Neural cell (in vitro differentiated cells): ENCODE data around the gene REPS1. TPM values are rescaled to one million over a fixed set of nuclear protein-coding genes. Genes with fewer than 3 reads are reported as not detected.

ENCODE experiments used
- H2AFZ ChIP-seq: fragments of 200-600, 300-800 bp; sonication (generic), shearing (Covaris generic); 2 replicates; pipeline ENCODE4 v1.6.0; 2014; ENCODE audit warnings: low read depth, mild to moderate bottlenecking, antibody characterized with exemption, low read length, moderate library complexity
- H3F3A ChIP-seq: fragments of 200-600 bp; shearing (Covaris generic); 2 replicates; pipeline ENCODE4 v1.6.1; 2016; ENCODE audit warnings: mild to moderate bottlenecking, moderate library complexity, mixed read lengths, antibody characterized with exemption, low read length; ENCODE audit not compliant: insufficient read depth, poor library complexity, severe bottlenecking
- H3K27ac ChIP-seq: fragments of 200-600, 300-800 bp; sonication (generic), shearing (Covaris generic); 2 replicates; pipeline ENCODE4 v1.5.1; 2014; ENCODE audit warnings: mild to moderate bottlenecking, low read length, moderate library complexity
- H3K27me3 ChIP-seq: fragments of 300-800, 200-600 bp; sonication (generic), shearing (Covaris generic); 2 replicates; pipeline ENCODE4 v1.6.0; 2014; ENCODE audit warnings: mild to moderate bottlenecking, low read depth, low read length, moderate library complexity; ENCODE audit not compliant: insufficient read depth
- H3K36me3 ChIP-seq: fragments of 300-800, 200-600 bp; sonication (generic), shearing (Covaris generic); 2 replicates; pipeline ENCODE4 v1.5.1; 2014; ENCODE audit warnings: mild to moderate bottlenecking, antibody characterized with exemption, low read length, moderate library complexity; ENCODE audit not compliant: insufficient read depth
- H3K4me2 ChIP-seq: fragments of 300-800, 200-600 bp; sonication (generic), shearing (Covaris generic); 2 replicates; pipeline ENCODE4 v1.6.0; 2014; ENCODE audit warnings: mild to moderate bottlenecking, low read length
- H3K4me3 ChIP-seq: fragments of 300-800, 200-600 bp; sonication (generic), shearing (Covaris generic); 2 replicates; pipeline ENCODE4 v1.5.1; 2014; ENCODE audit warnings: mild to moderate bottlenecking, low read length, moderate library complexity
- H3K79me2 ChIP-seq: fragments of 200-600 bp; shearing (Covaris generic); replicated peaks from 2 replicates; pipeline ENCODE4 v1.6.0; 2014; ENCODE audit warnings: mild to moderate bottlenecking, low read length, moderate library complexity; ENCODE audit not compliant: insufficient read depth
- H3K9ac ChIP-seq: fragments of 300-800, 200-600 bp; sonication (generic), shearing (Covaris generic); 2 replicates; pipeline ENCODE4 v1.6.1; 2016; ENCODE audit warnings: mild to moderate bottlenecking, low read length, mixed read lengths
- H3K9me2 ChIP-seq: fragments of 200-600 bp; shearing (Covaris generic); 2 replicates; pipeline ENCODE4 v1.6.1; 2016; ENCODE audit warnings: mild to moderate bottlenecking, low read length, mixed read lengths; ENCODE audit not compliant: insufficient read depth
- H3K9me3 ChIP-seq: fragments of 200-600, 300-800 bp; sonication (generic), shearing (Covaris generic); 2 replicates; pipeline ENCODE4 v1.6.1; 2016; ENCODE audit warnings: mild to moderate bottlenecking, mixed run types, low read length, moderate library complexity, mixed read lengths
- H4K20me1 ChIP-seq: fragments of 200-600 bp; shearing (Covaris generic); 2 replicates; pipeline ENCODE4 v1.6.1; 2016; ENCODE audit warnings: mild to moderate bottlenecking, mixed run types; ENCODE audit not compliant: insufficient read depth
- EP300 ChIP-seq: fragments of 450-650 bp; conservative IDR thresholded peaks from 2 replicates; pipeline ENCODE4 v1.6.1; 2014; ENCODE audit warnings: antibody characterized with exemption, mild to moderate bottlenecking, moderate library complexity; ENCODE audit not compliant: poor library complexity, severe bottlenecking
- EZH2 ChIP-seq: fragments of 200-600, 300-800 bp; shearing (Covaris generic), sonication (generic); IDR thresholded peaks from 2 replicates; pipeline ENCODE4 v1.6.1; 2014; ENCODE audit warnings: antibody characterized with exemption, low read length, borderline replicate concordance, mild to moderate bottlenecking; ENCODE audit not compliant: insufficient read depth, poor library complexity, severe bottlenecking
- MXI1 ChIP-seq: fragments of 450-650 bp; conservative IDR thresholded peaks from 2 replicates; pipeline ENCODE4 v1.6.1; 2014; ENCODE audit warnings: antibody characterized with exemption, mild to moderate bottlenecking; ENCODE audit not compliant: poor library complexity, severe bottlenecking
- POLR2AphosphoS5 ChIP-seq: IDR thresholded peaks from 2 replicates; pipeline ENCODE4 v1.6.1; 2012
- RAD21 ChIP-seq: fragments of 450-650 bp; conservative IDR thresholded peaks from 2 replicates; pipeline ENCODE4 v1.6.1; 2014; ENCODE audit warnings: antibody characterized with exemption, mild to moderate bottlenecking, moderate library complexity
- SMC3 ChIP-seq: fragments of 450-650 bp; conservative IDR thresholded peaks from 2 replicates; pipeline ENCODE4 v1.6.1; 2014; ENCODE audit warnings: antibody characterized with exemption, mild to moderate bottlenecking, moderate library complexity; ENCODE audit not compliant: poor library complexity
- TAF1 ChIP-seq: IDR thresholded peaks from 2 replicates; pipeline ENCODE4 v1.6.1; 2012; ENCODE audit warnings: low read depth
- polyA plus RNA-seq: library from polyadenylated mRNA; depleted of rRNA; stranded (reverse); fragments of >200 nt; gene quantifications from 2 replicates; pipeline ENCODE4 v1.2.3, GENCODE V29; 2014
- TF ChIP-seq, protein P1 (sequence below): fragments of 450-650 bp; IDR thresholded peaks from 2 replicates; pipeline ENCODE4 v1.5.1; 2014; ENCODE audit warnings: antibody characterized with exemption, mild to moderate bottlenecking, moderate library complexity; ENCODE audit not compliant: poor library complexity, severe bottlenecking
- TF ChIP-seq, protein P2 (sequence below): IDR thresholded peaks from 2 replicates; pipeline ENCODE4 v1.6.1; 2012; ENCODE audit warnings: borderline replicate concordance

The REPS1 gene
- polyA plus RNA-seq, 1 donor from 2014 or later: 64.9 TPM

DNA sequence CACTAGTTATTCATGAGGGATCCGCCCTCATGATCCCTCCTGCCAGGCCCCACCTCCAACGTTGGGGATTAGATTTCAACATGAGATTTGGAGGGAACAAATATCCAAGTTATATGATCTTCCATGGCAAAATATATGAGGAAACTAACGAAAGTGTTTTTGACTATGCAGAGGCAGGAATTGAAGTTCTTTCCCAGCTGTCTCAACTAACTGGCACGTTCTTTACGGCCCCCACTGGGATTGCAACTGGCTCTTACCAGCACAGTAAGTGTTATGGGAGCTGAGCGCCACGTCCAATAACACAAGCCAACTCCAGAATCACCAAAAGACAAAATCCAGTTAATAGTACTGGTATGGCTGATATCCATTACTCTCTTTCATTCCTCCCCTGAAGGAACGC is 125.6 kb downstream of the REPS1 start:
- Histone ChIP-seq H3K36me3 (no peaks in the 10 kb centered on the region), H3K9ac (no peak overlapping the region), H3K27me3 (no peaks in the 10 kb centered on the region), H3K27ac (no peak overlapping the region), H3K79me2 (no peaks in the 10 kb centered on the region), H4K20me1 (no peaks in the 10 kb centered on the region), H3K4me3 (no peak overlapping the region), H3K9me3 (no peaks in the 10 kb centered on the region), H3K9me2 (no peaks in the 10 kb centered on the region), H3F3A (no peaks in the 10 kb centered on the region), H3K4me2 (no peak overlapping the region), H2AFZ (no peak overlapping the region)
- no peak for TF ChIP-seq TAF1
- no peak for TF ChIP-seq POLR2AphosphoS5
- TF ChIP-seq EZH2: no peak
- TF ChIP-seq SMC3: no peak
- no peak for TF ChIP-seq EP300
- TF ChIP-seq MXI1: no peak
- TF ChIP-seq, protein P1, sequence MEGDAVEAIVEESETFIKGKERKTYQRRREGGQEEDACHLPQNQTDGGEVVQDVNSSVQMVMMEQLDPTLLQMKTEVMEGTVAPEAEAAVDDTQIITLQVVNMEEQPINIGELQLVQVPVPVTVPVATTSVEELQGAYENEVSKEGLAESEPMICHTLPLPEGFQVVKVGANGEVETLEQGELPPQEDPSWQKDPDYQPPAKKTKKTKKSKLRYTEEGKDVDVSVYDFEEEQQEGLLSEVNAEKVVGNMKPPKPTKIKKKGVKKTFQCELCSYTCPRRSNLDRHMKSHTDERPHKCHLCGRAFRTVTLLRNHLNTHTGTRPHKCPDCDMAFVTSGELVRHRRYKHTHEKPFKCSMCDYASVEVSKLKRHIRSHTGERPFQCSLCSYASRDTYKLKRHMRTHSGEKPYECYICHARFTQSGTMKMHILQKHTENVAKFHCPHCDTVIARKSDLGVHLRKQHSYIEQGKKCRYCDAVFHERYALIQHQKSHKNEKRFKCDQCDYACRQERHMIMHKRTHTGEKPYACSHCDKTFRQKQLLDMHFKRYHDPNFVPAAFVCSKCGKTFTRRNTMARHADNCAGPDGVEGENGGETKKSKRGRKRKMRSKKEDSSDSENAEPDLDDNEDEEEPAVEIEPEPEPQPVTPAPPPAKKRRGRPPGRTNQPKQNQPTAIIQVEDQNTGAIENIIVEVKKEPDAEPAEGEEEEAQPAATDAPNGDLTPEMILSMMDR: no peak
- TF ChIP-seq, protein P2, sequence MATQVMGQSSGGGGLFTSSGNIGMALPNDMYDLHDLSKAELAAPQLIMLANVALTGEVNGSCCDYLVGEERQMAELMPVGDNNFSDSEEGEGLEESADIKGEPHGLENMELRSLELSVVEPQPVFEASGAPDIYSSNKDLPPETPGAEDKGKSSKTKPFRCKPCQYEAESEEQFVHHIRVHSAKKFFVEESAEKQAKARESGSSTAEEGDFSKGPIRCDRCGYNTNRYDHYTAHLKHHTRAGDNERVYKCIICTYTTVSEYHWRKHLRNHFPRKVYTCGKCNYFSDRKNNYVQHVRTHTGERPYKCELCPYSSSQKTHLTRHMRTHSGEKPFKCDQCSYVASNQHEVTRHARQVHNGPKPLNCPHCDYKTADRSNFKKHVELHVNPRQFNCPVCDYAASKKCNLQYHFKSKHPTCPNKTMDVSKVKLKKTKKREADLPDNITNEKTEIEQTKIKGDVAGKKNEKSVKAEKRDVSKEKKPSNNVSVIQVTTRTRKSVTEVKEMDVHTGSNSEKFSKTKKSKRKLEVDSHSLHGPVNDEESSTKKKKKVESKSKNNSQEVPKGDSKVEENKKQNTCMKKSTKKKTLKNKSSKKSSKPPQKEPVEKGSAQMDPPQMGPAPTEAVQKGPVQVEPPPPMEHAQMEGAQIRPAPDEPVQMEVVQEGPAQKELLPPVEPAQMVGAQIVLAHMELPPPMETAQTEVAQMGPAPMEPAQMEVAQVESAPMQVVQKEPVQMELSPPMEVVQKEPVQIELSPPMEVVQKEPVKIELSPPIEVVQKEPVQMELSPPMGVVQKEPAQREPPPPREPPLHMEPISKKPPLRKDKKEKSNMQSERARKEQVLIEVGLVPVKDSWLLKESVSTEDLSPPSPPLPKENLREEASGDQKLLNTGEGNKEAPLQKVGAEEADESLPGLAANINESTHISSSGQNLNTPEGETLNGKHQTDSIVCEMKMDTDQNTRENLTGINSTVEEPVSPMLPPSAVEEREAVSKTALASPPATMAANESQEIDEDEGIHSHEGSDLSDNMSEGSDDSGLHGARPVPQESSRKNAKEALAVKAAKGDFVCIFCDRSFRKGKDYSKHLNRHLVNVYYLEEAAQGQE: no peak
- no peak for TF ChIP-seq RAD21

DNA sequence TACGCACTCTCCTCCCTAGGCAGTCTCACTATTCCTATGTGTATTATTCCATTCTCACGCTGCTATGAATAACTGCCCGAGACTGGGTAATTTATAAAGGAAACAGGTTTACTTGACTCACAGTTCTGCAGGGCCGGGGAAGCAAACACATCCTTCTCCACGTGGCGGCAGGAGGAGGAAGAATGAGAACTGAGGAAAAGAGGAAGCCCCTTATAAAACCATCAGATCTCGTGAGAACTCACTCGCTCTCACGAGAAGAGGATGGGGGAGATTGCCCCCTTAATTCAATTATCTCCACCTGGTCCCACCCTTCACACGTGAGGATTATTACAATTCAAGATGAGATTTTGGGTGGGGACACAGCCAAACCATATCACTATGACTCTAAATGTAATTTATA is 130.3 kb downstream of the REPS1 start:
- no peak overlapping the region for H2AFZ ChIP-seq
- no peak overlapping the region for H3K4me2 ChIP-seq
- H3K9me3 ChIP-seq: no peaks in the 10 kb centered on the region
- no peak overlapping the region for H3K9ac ChIP-seq
- H3F3A ChIP-seq: no peaks in the 10 kb centered on the region
- no peaks in the 10 kb centered on the region for H3K9me2 ChIP-seq
- H3K36me3 ChIP-seq: no peaks in the 10 kb centered on the region
- no peak overlapping the region for H3K4me3 ChIP-seq
- H3K79me2 ChIP-seq: no peaks in the 10 kb centered on the region
- no peak overlapping the region for H3K27ac ChIP-seq
- TF ChIP-seq SMC3 (no peak), POLR2AphosphoS5 (no peak), MXI1 (no peak), EP300 (no peak), TAF1 (no peak), EZH2 (no peak), RAD21 (no peak)
- TF ChIP-seq, protein P1: no peak
- TF ChIP-seq, protein P2: no peak
- no peaks in the 10 kb centered on the region for H4K20me1 ChIP-seq
- H3K27me3 ChIP-seq: no peaks in the 10 kb centered on the region
